Measurements from ENCODE around the gene TMEM53.

Gene TMEM53

DNA sequence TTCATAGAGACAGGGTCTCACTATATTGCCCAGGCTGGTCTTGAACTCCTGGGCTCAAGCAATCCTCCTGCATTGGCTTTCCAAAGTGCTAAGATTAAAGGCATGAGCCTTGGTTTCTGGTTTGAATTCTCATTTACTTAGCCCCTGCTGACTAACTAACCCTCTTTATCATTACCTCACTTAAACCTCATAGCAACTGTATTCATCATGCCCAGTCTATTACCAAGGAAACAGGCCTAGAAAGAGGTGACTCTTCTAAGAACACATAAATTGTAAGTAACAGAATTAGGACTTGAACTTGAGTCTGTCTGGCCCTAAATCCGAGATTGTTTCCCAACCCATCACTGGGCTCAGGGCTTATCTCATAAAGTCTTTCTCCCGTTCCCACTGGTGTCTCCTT is 44.2 kb downstream of the TMEM53 start:
- no peak for DNase-seq (ENCODE audit: low read depth in 2 of 2)

DNA sequence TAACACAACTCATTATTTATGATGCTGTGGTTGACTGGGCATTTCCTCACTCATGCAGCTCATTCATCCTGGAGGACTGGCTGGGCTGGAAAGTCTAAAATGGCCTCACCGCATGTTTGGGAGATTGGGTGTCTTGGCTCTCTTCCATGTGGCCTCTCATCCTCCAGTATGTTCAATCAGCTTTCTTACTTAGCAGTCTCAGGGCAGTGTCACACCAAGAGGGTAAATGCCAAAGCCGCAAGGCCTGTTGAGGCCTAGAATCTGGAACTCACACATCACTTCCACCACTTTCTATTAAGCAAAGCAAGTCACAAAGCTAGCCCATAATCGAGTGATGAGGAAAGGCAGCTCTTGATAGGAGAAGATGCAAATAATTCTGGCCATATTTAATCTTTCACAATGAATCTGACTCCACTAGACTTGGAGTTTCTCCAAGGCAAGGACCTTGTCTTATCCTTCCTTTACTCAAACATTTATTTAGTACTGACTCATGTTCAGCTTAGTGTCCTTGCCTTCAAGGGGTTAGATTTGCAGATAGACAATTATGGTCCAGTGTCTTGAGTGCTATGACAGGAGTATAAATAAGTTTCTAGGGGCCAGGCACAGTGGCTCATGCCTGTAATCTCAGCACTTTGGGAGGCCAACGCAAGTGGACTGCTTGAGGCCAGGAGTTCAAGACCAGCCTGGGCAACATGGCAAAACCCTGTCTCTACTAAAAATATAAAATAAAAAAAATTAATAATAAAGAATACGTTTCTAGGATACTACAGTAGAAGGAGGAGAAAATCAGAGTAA is 45.1 kb downstream of the TMEM53 start:
- DNase-seq (ENCODE audit: low read depth in 2 of 2): no peak

DNA sequence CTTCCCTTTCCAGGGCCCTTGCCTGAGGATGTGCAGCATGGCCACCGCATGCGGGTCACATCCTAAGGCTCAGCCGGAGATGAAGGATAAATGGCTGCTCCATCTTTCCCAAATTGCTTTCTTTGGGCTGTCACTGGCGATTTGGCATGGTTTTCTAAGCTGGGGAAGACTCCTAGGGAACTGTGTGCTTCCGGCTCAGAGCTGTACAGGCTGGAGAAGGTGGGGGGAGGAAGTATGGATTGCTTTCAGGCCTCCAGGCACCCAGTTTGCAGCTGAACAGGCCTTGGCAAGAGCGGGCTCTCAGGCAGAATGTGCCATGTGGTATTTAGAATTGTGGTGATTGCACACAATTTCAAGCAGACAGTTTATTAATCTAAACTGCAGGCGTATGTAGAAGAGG is 48.9 kb downstream of the TMEM53 start:
- no peak for DNase-seq (ENCODE audit: low read depth in 2 of 2)

DNA sequence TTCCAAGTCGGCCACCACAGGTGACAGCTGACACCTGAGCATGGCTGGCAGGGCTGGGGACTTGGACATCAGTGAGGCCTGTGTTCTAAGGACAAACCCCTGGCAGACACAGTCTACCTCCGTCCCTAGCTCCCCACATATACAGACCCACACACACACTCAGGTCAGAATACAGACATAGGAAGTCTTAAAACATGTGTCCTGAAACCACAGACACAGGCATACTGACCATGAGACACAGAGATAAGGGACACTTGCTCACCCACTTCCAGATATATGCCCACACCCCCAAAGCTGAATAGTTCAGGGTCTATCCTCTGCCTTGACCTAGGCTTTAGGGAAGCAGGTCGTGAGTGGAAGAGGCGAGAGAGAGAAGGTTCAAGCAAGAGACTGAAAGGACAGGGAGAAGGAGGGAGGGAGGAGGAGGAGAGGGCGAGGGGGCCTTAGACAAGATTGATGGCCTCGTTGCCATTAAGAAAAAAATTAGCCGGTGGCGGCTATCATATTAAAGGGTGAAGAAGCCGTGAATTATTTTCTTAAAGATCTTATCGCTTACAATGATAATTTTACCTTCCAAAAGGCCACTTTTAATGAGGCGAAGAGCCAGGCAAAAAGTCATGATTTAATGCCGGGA is 49.9 kb downstream of the TMEM53 start:
- no peak for DNase-seq (ENCODE audit: low read depth in 2 of 2)

DNA sequence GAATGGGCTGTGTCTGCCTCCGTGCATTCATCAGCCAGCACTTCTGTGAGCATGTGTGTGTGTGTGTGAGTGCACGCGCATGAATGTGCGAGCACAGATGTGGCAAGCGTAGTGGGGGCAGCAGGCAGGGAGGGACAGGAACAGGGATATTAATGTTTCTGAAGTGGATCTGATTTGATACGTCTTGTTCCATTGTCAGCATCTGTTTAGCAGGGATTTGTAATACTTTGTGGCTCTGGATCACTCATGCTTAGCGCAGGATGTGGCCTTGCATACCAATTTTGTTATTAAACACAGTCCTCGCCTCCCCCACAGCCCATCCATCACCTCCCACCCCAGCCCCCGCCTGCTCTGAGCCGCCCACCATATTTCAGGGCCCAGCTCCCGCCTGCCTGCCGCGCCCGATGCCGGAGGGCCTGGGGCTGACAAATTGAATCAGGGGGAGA is 52.4 kb downstream of the TMEM53 start:
- no peak for DNase-seq (ENCODE audit: low read depth in 2 of 2)

- no peak for DNase-seq (ENCODE audit: low read depth in 2 of 2)
These were observed 54.2 kb downstream of the TMEM53 start for GRCh38 chr1:44620072-44620471.

DNA sequence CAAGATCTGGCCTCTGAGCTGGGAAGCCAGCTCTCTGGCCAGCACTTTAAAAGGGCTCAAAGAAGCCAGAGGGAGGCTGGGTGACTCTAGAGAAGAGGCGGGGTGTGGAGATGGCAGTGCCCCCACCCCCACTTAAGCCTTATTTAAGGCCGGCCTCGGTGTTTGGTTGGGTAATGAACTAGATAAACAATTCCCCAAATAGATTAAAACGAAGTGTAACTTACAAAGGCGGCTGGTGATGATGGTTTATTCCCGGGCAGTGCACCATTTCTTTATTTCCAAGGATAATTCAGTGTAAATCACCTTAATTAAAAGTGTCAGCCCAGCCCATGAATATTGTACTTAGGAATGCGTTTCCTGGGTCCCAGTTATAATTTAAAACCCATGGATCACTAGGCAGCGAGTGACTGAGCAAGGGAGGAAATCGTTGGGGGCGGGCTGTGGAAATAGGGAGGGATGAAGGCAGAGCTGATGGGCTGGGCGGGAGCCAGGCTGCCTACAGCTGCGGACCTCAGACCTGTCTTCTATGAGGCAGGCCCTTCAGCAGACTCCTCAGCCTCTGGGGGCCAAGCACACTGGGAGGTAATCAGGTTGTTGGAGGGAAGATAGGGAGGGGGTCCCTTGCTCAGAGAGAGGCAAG is 54.9 kb downstream of the TMEM53 start:
- DNase-seq (ENCODE audit: low read depth in 2 of 2): no peak

GRCh38 chr1:44617703-44618029 is 56.6 kb downstream of the TMEM53 start:
- no peak for DNase-seq (ENCODE audit: low read depth in 2 of 2)

GRCh38 chr1:44616991-44617702 is 57.1 kb downstream of the TMEM53 start:
- no peak for DNase-seq (ENCODE audit: low read depth in 2 of 2)

DNA sequence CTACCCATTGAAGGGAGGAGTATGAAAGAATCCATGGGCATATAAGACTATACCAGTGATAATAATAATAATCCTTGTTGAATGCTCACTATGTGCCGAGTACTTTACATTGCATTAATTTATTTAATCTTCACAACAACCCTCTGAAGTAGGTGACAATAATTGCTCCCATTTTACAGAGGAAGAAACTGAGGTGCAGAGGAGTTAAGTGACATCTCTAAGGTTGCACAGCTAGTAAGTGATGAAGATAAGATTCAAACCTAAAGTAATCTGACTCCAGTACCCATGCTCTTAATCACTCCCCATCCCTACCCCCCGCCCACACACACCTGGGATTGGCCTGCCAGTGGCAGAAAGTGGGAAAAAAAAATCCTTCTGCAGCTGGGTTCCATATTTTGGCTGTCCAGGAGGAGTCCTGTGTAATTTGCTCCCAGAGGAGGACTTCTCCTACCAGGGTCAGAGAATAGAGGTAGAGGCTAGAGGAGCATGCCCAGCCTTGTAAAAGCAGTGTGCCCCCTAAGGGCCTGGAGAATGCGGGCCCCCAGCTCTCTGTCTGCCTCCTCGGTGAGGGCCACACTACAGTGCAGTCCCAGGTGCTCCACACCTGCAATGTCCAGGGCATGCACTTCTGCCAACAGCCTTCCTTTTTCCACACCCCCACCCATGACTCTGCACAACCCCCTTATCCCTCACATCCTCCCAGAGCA is 57.8 kb downstream of the TMEM53 start:
- no peak for DNase-seq (ENCODE audit: low read depth in 2 of 2)

GRCh38 chr1:44613941-44614340 is 60.3 kb downstream of the TMEM53 start:
- no peak for DNase-seq (ENCODE audit: low read depth in 2 of 2)

- DNase-seq (ENCODE audit: low read depth in 2 of 2): no peak
These were observed 62.4 kb downstream of the TMEM53 start for GRCh38 chr1:44611866-44612265.

GRCh38 chr1:44611419-44611818 is 62.9 kb downstream of the TMEM53 start:
- no peak for DNase-seq (ENCODE audit: low read depth in 2 of 2)

- DNase-seq (ENCODE audit: low read depth in 2 of 2): no peak
These were observed 63.6 kb downstream of the TMEM53 start for GRCh38 chr1:44610527-44611148.

GRCh38 chr1:44609768-44610526 is 64.3 kb downstream of the TMEM53 start:
- no peak for DNase-seq (ENCODE audit: low read depth in 2 of 2)

DNA sequence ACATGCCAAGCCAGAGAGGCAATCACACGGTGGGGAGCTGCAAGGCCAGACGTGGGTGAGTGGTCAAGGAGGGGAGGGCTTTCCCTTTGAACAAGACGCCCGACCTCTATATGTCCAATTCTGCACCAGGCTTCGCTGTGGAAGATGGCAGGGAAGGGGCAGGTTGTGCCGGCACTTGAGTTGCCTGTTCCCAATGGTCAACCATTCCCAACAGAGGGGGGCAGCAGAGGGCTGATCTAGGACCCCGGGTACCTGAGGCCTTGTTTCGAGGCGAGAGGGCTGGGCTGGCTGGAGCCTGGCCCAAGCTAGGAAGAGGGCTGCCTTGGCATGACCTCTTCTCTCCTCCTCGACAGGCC is 64.9 kb downstream of the TMEM53 start:
- no peak for DNase-seq (ENCODE audit: low read depth in 2 of 2)

GRCh38 chr1:44608141-44608540 is 66.1 kb downstream of the TMEM53 start:
- DNase-seq (ENCODE audit: low read depth in 2 of 2): no peak

GRCh38 chr1:44606701-44607281 is 67.5 kb downstream of the TMEM53 start:
- no peak for DNase-seq (ENCODE audit: low read depth in 2 of 2)

DNA sequence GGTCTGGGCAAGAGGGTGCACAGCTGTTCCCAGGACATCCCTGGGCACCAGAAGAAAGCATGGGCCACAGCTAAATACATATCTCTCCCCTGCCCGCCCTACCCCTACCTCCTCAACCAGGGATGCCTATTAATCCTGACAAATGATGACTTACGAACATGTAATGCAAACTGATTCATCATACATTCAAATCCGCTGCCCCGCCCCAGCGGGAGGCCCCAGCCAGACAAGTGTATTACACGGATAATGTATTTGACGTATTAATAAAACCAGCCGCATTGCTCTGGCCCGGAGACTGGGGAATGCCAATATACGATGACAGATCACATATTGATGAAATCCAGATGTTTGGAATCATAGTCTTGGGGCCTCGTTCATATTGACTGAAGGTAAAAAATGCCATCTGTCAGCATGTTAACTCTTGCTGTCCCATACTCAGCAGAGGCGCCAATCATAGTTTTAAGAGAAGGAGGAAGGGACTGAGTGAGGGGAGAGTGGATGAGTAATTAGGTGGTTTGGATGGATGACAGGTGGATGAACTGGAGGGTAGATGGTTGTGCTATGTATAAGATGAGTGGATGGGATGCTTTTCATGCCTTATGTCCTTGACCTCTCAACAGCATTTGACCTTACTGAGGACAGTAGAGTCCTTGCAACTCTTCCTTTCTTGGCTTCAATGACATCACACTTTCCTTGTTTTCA is 68.2 kb downstream of the TMEM53 start:
- no peak for DNase-seq (ENCODE audit: low read depth in 2 of 2)
